ENCODE results near the gene TAC4.

DNA sequence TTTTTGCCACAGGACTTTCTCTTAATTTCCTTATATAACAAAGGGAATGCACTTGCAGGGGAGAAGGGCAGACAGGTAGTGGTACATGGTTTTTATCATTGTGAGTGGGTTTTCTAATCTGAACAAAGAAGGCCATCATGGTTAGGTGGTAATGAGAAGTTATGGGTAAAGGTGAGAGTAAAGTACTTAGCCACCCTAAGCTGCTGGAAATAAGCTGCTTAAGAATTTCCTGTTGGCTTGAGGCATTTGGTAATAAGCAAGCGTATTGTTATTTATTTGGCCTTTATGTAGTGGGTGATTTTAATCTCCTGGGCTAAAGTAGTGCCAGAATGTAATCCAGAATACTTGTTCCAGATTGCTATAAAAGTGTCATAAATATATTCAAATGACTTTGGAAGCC, 27.1 kb downstream of the TAC4 start:
- no peak for TF ChIP-seq EZH2 (IDR thresholded peaks at IDR 0.05; ENCODE audit: borderline replicate concordance, low read depth, low read length, severe bottlenecking)
- no peak for TF ChIP-seq CTCF (IDR thresholded peaks at IDR 0.05; ENCODE audit: borderline replicate concordance, extremely low read depth, low read length, poor library complexity, severe bottlenecking)
